IMR-90 (cell line): ENCODE results near the gene DIAPH2. TPM values are rescaled to one million over a fixed set of nuclear protein-coding genes. Genes with fewer than 3 reads are reported as not detected.

Experiments used
- ATAC-seq: fragments of 200-7000 bp; cut with Tn5 transposase; 2 replicates; pipeline ENCODE4 v1.9.1; 2020; ENCODE audit warnings: low read depth, mild to moderate bottlenecking, moderate library complexity
- BruUV-seq: library from RNA; stranded (reverse); fragments of 400-500 nt; replicated peaks from 2 replicates; lab custom pipeline; 2021; lab: Mats Ljungman, UMichigan
- CTCF ChIA-PET: fragments of 300-600 bp; formaldehyde crosslinking; extraction: SDS; loops from one replicate; lab custom pipeline; 2021; ENCODE audit warnings: antibody characterized with exemption; lab: Yijun Ruan, JAX
- POLR2A ChIA-PET: fragments of 300-600 bp; sonication (Branson Sonifier 250); formaldehyde crosslinking; loops from one replicate; lab custom pipeline; 2022; ENCODE audit warnings: antibody characterized with exemption; ENCODE audit not compliant: unreplicated experiment; lab: Charles Lee
- DNase-seq: peaks from one replicate; pipeline ENCODE4 v3.0.0; 2013
- H2AFZ ChIP-seq: replicated peaks from 2 replicates; pipeline ENCODE3; 2013; ENCODE audit warnings: low read length, mild to moderate bottlenecking; ENCODE audit not compliant: poor library complexity
- H2AK5ac ChIP-seq: 2 replicates; pipeline ENCODE4 v1.6.1; 2013; ENCODE audit warnings: low read depth, low read length, inconsistent platforms
- H2AK9ac ChIP-seq: replicated peaks from 2 replicates; pipeline ENCODE3; 2013; ENCODE audit warnings: mild to moderate bottlenecking, low read depth, low read length, moderate library complexity; ENCODE audit not compliant: poor library complexity
- H2BK120ac ChIP-seq: 2 replicates; pipeline ENCODE4 v1.6.1; 2013; ENCODE audit warnings: low read depth, low read length, inconsistent platforms
- H2BK15ac ChIP-seq: 3 replicates; pipeline ENCODE4 v1.6.1; 2013; ENCODE audit warnings: low read depth, low read length, inconsistent platforms
- H2BK20ac ChIP-seq: 2 replicates; pipeline ENCODE4 v1.6.1; 2013; ENCODE audit warnings: low read depth, mild to moderate bottlenecking, inconsistent platforms, low read length, moderate library complexity
- H2BK5ac ChIP-seq: 2 replicates; pipeline ENCODE4 v1.6.1; 2013; ENCODE audit warnings: mild to moderate bottlenecking, low read depth, low read length, inconsistent platforms; ENCODE audit not compliant: poor library complexity, severe bottlenecking
- H3K14ac ChIP-seq: replicated peaks from 2 replicates; pipeline ENCODE4 v1.6.1; 2013; ENCODE audit warnings: low read depth, low read length, inconsistent platforms
- H3K18ac ChIP-seq: 2 replicates; pipeline ENCODE4 v1.6.1; 2013; ENCODE audit warnings: low read depth, low read length, control low read depth
- H3K23ac ChIP-seq: 2 replicates; pipeline ENCODE4 v1.6.1; 2013; ENCODE audit warnings: low read depth, low read length, inconsistent platforms
- H3K27ac ChIP-seq: 2 replicates; pipeline ENCODE4 v1.5.1; 2013; ENCODE audit warnings: mild to moderate bottlenecking, control low read depth, low read length; ENCODE audit not compliant: insufficient read depth
- H3K27me3 ChIP-seq: 2 replicates; pipeline ENCODE4 v1.6.1; 2013; ENCODE audit warnings: low read length; ENCODE audit not compliant: control insufficient read depth, insufficient read depth
- H3K36me3 ChIP-seq: 2 replicates; pipeline ENCODE4 v1.6.1; 2013; ENCODE audit warnings: low read length, mixed read lengths; ENCODE audit not compliant: control insufficient read depth, insufficient read depth
- H3K4ac ChIP-seq: 2 replicates; pipeline ENCODE4 v1.6.1; 2013; ENCODE audit warnings: low read depth, low read length, inconsistent platforms
- H3K4me1 ChIP-seq: 2 replicates; pipeline ENCODE4 v1.6.1; 2013; ENCODE audit warnings: low read length, mixed read lengths; ENCODE audit not compliant: control insufficient read depth, insufficient read depth
- H3K4me2 ChIP-seq: 2 replicates; pipeline ENCODE4 v1.6.1; 2013; ENCODE audit warnings: low read depth, mild to moderate bottlenecking, control low read depth, low read length, moderate library complexity
- H3K4me3 ChIP-seq: 2 replicates; pipeline ENCODE4 v1.5.1; 2013; ENCODE audit warnings: low read depth, mild to moderate bottlenecking, control low read depth, low read length, moderate library complexity; ENCODE audit not compliant: insufficient read depth
- H3K56ac ChIP-seq: 2 replicates; pipeline ENCODE4 v1.6.1; 2013; ENCODE audit warnings: low read length, inconsistent platforms; ENCODE audit not compliant: insufficient read depth; ENCODE audit errors: extremely low read depth
- H3K79me1 ChIP-seq, 2 experiments: 2 replicates each; pipeline ENCODE4 v1.6.1; 2013; ENCODE audit warnings: low read length in 2 of 2, inconsistent platforms in 1 of 2, low read depth in 1 of 2
- H3K9ac ChIP-seq: 2 replicates; pipeline ENCODE4 v1.6.1; 2013; ENCODE audit warnings: low read depth, low read length, control low read depth
- H3K9me1 ChIP-seq: 2 replicates; pipeline ENCODE4 v1.6.1; 2013; ENCODE audit warnings: low read length, inconsistent platforms; ENCODE audit not compliant: insufficient read depth
- H3K9me3 ChIP-seq: 2 replicates; pipeline ENCODE4 v1.6.1; 2013; ENCODE audit warnings: low read length; ENCODE audit not compliant: control insufficient read depth, insufficient read depth
- H4K20me1 ChIP-seq: 2 replicates; pipeline ENCODE4 v1.6.1; 2013; ENCODE audit warnings: low read length, inconsistent platforms; ENCODE audit not compliant: insufficient read depth
- H4K5ac ChIP-seq: 2 replicates; pipeline ENCODE4 v1.6.1; 2013; ENCODE audit warnings: mild to moderate bottlenecking, low read depth, low read length, control low read depth
- H4K8ac ChIP-seq, 2 experiments: 2 replicates each; pipeline ENCODE4 v1.6.1; 2013; ENCODE audit warnings: low read depth in 2 of 2, low read length in 2 of 2, control low read depth in 1 of 2, inconsistent platforms in 1 of 2
- H4K91ac ChIP-seq: 2 replicates; pipeline ENCODE4 v1.6.1; 2013; ENCODE audit warnings: low read depth, low read length, inconsistent platforms; ENCODE audit not compliant: insufficient read depth
- BHLHE40 ChIP-seq: fragments of 150-350 bp; IDR thresholded peaks from 2 replicates; pipeline ENCODE4 v1.6.1; 2016; ENCODE audit warnings: mild to moderate bottlenecking, low read depth, low read length
- CEBPB ChIP-seq: IDR thresholded peaks from 2 replicates; pipeline ENCODE4 v1.6.1; 2012; ENCODE audit warnings: low read depth, low read length, improper control_type of control experiment
- CHD1 ChIP-seq: IDR thresholded peaks from 2 replicates; pipeline ENCODE4 v1.6.1; 2012; ENCODE audit warnings: low read depth, low read length, improper control_type of control experiment
- MAFK ChIP-seq: IDR thresholded peaks from 2 replicates; pipeline ENCODE4 v1.6.1; 2012; ENCODE audit warnings: low read depth, low read length, improper control_type of control experiment
- MAZ ChIP-seq: IDR thresholded peaks from 2 replicates; pipeline ENCODE4 v1.6.1; 2012; ENCODE audit warnings: low read depth, mild to moderate bottlenecking, low read length, improper control_type of control experiment, moderate library complexity, borderline replicate concordance
- MXI1 ChIP-seq: IDR thresholded peaks from 2 replicates; pipeline ENCODE4 v1.6.1; 2012; ENCODE audit warnings: low read depth, mild to moderate bottlenecking, low read length, moderate library complexity, borderline replicate concordance
- NFE2L2 ChIP-seq: fragments of 150-350 bp; IDR thresholded peaks from 2 replicates; pipeline ENCODE4 v1.6.1; 2016; ENCODE audit warnings: low read depth, mild to moderate bottlenecking, low read length
- SMC3 ChIP-seq: fragments of 150-350 bp; IDR thresholded peaks from 2 replicates; pipeline ENCODE4 v1.6.1; 2016; ENCODE audit warnings: low read depth, mild to moderate bottlenecking, antibody characterized with exemption, low read length, moderate library complexity
- WGBS, 2 experiments: methylation state at CpG; one replicate each; pipeline versions ENCODE4 v1.1.5 to v1.1.7; 2013; ENCODE audit warnings: missing lambda C conversion rate in 2 of 2; ENCODE audit not compliant: insufficient read length in 1 of 2; ENCODE audit errors: extremely low coverage in 2 of 2; 5-methylcytosine and 5-hydroxymethylcytosine counted together
- dilution Hi-C: fragments of 300-500 bp; cut with HindIII; formaldehyde crosslinking; loops from one replicate; pipeline ENCODE4 v1.14.3; 2018; ENCODE audit warnings: low sequenced_read_pairs; ENCODE audit not compliant: unreplicated experiment
- in situ Hi-C: fragments of 300-500 bp; cut with MboI; formaldehyde crosslinking; loops from 3 replicates; pipeline ENCODE4 v1.14.3; 2019; ENCODE audit warnings: low sequenced_read_pairs, inconsistent platforms, mixed read lengths
- intact Hi-C: fragments of 100-400 bp; cut with micrococcal nuclease; formaldehyde crosslinking; loops from 2 replicates; pipeline ENCODE4 v1.10.0; 2022
- polyA plus RNA-seq, 3 experiments: library from polyadenylated mRNA; depleted of rRNA; stranded (reverse); fragments of >200 nt; gene quantifications; 2 replicates each; pipeline ENCODE4 v1.2.3, GENCODE V29; 2012; ENCODE audit warnings: low replicate concordance in 1 of 3
- total RNA-seq: library from RNA; depleted of rRNA; stranded (reverse); fragments of >200 nt; gene quantifications from 2 replicates; pipeline ENCODE4 v1.2.3, GENCODE V29; 2012
- TF ChIP-seq, protein P1 (sequence below): fragments of 150-350 bp; IDR thresholded peaks from 2 replicates; pipeline ENCODE4 v1.6.1; 2016; ENCODE audit warnings: low read depth, mild to moderate bottlenecking, low read length, moderate library complexity, borderline replicate concordance
- TF ChIP-seq, protein P2 (sequence below): conservative IDR thresholded peaks from 2 replicates; pipeline ENCODE4 v1.5.1; 2012; ENCODE audit warnings: mild to moderate bottlenecking, low read depth, low read length, improper control_type of control experiment

The DIAPH2 gene
- total and polyA plus RNA-seq, 2 of the 4 experiments (the other 2 are of a cell fraction): 3.6 to 19.9 TPM

- Histone ChIP-seq H3K18ac (no peak overlapping the region), H3K36me3 (no peaks in the 10 kb centered on the region), H2AK9ac (no peak overlapping the region), H3K56ac (no peak overlapping the region), H3K4me2 (no peak overlapping the region), H2BK15ac (no peak overlapping the region), H3K9me3 (no peaks in the 10 kb centered on the region), H4K20me1 (no peaks in the 10 kb centered on the region), H3K27me3 (no peaks in the 10 kb centered on the region), H3K79me1 (no peaks in the 10 kb centered on the region), H2AK5ac (no peak overlapping the region), H3K4ac (no peak overlapping the region), H3K14ac (no peak overlapping the region), H2BK20ac (no peak overlapping the region), H3K23ac (no peak overlapping the region), H3K4me3 (no peak overlapping the region), H2BK5ac (no peak overlapping the region), H4K91ac (no peak overlapping the region), H2BK120ac (no peak overlapping the region), H3K9me1 (no peaks in the 10 kb centered on the region), H3K4me1 (no peaks in the 10 kb centered on the region), H2AFZ (no peak overlapping the region), H4K8ac (no peak overlapping the region), H3K27ac (no peak overlapping the region), H3K9ac (no peak overlapping the region), H4K5ac (no peak overlapping the region)
- in situ Hi-C loops (no loop called here), intact Hi-C loops (no loop called here), dilution Hi-C loops (no loop called here)
- POLR2A ChIA-PET: no interaction called here
- DNase-seq (no peak), ATAC-seq (no peak)
- no TSS peak for BruUV-seq
- CTCF ChIA-PET: no interaction called here
- TF ChIP-seq MAZ: no peak
- TF ChIP-seq MXI1: no peak
- TF ChIP-seq BHLHE40: no peak
- no peak for TF ChIP-seq CHD1
- no peak for TF ChIP-seq CEBPB
- TF ChIP-seq, protein P1, sequence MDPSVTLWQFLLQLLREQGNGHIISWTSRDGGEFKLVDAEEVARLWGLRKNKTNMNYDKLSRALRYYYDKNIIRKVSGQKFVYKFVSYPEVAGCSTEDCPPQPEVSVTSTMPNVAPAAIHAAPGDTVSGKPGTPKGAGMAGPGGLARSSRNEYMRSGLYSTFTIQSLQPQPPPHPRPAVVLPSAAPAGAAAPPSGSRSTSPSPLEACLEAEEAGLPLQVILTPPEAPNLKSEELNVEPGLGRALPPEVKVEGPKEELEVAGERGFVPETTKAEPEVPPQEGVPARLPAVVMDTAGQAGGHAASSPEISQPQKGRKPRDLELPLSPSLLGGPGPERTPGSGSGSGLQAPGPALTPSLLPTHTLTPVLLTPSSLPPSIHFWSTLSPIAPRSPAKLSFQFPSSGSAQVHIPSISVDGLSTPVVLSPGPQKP: no peak
- no peak for TF ChIP-seq MAFK
- TF ChIP-seq SMC3: no peak
- TF ChIP-seq, protein P2, sequence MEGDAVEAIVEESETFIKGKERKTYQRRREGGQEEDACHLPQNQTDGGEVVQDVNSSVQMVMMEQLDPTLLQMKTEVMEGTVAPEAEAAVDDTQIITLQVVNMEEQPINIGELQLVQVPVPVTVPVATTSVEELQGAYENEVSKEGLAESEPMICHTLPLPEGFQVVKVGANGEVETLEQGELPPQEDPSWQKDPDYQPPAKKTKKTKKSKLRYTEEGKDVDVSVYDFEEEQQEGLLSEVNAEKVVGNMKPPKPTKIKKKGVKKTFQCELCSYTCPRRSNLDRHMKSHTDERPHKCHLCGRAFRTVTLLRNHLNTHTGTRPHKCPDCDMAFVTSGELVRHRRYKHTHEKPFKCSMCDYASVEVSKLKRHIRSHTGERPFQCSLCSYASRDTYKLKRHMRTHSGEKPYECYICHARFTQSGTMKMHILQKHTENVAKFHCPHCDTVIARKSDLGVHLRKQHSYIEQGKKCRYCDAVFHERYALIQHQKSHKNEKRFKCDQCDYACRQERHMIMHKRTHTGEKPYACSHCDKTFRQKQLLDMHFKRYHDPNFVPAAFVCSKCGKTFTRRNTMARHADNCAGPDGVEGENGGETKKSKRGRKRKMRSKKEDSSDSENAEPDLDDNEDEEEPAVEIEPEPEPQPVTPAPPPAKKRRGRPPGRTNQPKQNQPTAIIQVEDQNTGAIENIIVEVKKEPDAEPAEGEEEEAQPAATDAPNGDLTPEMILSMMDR: no peak
- no peak for TF ChIP-seq NFE2L2
- WGBS, 2 experiments: 100% methylated on average over 1 of the region's 4 CpGs; no CpG with 5 or more reads in 1 of the 2 experiments
Observed at GRCh38 chrX:96919672-96920071, 235.0 kb downstream of the DIAPH2 start.
